GM19328 (cell line): Measurements from ENCODE around the gene MTRF1.

Source experiments
- ATAC-seq: cut with Tn5 transposase; IDR thresholded peaks from one replicate; pipeline ENCODE4 v1.9.1; 2021; ENCODE audit warnings: mild to moderate bottlenecking, moderate library complexity; ENCODE audit not compliant: unreplicated experiment

MTRF1 gene

GRCh38 chr13:41231025-41231677 is 32.2 kb downstream of the MTRF1 start:
- no peak for ATAC-seq

GRCh38 chr13:41229356-41229755 is 34.0 kb downstream of the MTRF1 start:
- ATAC-seq, result no peak

GRCh38 chr13:41224113-41225110 is 39.0 kb downstream of the MTRF1 start:
- ATAC-seq, result no peak

GRCh38 chr13:41222259-41222852 is 41.0 kb downstream of the MTRF1 start:
- no peak for ATAC-seq

GRCh38 chr13:41220401-41220800 is 43.0 kb downstream of the MTRF1 start:
- no peak for ATAC-seq

GRCh38 chr13:41216160-41216559 is 47.2 kb downstream of the MTRF1 start:
- no peak for ATAC-seq

GRCh38 chr13:41213919-41214318 is 49.5 kb downstream of the MTRF1 start:
- no peak for ATAC-seq

- ATAC-seq, result no peak
Measured at GRCh38 chr13:41213316-41213715, 50.1 kb downstream of the MTRF1 start.

- ATAC-seq, result no peak
Measured at GRCh38 chr13:41212881-41213280, 50.5 kb downstream of the MTRF1 start.

GRCh38 chr13:41211062-41211461 is 52.3 kb downstream of the MTRF1 start:
- no peak for ATAC-seq

- ATAC-seq, result no peak
Measured at GRCh38 chr13:41206467-41206866, 56.9 kb downstream of the MTRF1 start.

GRCh38 chr13:41203810-41204209 is 59.6 kb downstream of the MTRF1 start:
- no peak for ATAC-seq

- no peak for ATAC-seq
Measured at GRCh38 chr13:41200126-41200525, 63.2 kb downstream of the MTRF1 start.

GRCh38 chr13:41199526-41199925 is 63.9 kb downstream of the MTRF1 start:
- peak; percentile 59 for ATAC-seq

GRCh38 chr13:41199079-41199478 is 64.3 kb downstream of the MTRF1 start:
- ATAC-seq, result peak; percentile 4

- no peak for ATAC-seq
Measured at GRCh38 chr13:41196620-41197019, 66.8 kb downstream of the MTRF1 start.

- no peak for ATAC-seq
Measured at GRCh38 chr13:41196011-41196410, 67.4 kb downstream of the MTRF1 start.

- peak; percentile 88 for ATAC-seq
Measured at GRCh38 chr13:41193919-41194824, 69.2 kb downstream of the MTRF1 start, which contains the start of gene KBTBD7. KBTBD7 (minus strand) TSS chr13:41194569; CDS start chr13:41194257, 312 bp downstream.

GRCh38 chr13:41193469-41193868 is 69.9 kb downstream of the MTRF1 start:
- no peak for ATAC-seq

GRCh38 chr13:41188584-41188983 is 74.8 kb downstream of the MTRF1 start:
- no peak for ATAC-seq
